ENCODE measurements around the gene CFAP69.

Gene CFAP69, protein sequence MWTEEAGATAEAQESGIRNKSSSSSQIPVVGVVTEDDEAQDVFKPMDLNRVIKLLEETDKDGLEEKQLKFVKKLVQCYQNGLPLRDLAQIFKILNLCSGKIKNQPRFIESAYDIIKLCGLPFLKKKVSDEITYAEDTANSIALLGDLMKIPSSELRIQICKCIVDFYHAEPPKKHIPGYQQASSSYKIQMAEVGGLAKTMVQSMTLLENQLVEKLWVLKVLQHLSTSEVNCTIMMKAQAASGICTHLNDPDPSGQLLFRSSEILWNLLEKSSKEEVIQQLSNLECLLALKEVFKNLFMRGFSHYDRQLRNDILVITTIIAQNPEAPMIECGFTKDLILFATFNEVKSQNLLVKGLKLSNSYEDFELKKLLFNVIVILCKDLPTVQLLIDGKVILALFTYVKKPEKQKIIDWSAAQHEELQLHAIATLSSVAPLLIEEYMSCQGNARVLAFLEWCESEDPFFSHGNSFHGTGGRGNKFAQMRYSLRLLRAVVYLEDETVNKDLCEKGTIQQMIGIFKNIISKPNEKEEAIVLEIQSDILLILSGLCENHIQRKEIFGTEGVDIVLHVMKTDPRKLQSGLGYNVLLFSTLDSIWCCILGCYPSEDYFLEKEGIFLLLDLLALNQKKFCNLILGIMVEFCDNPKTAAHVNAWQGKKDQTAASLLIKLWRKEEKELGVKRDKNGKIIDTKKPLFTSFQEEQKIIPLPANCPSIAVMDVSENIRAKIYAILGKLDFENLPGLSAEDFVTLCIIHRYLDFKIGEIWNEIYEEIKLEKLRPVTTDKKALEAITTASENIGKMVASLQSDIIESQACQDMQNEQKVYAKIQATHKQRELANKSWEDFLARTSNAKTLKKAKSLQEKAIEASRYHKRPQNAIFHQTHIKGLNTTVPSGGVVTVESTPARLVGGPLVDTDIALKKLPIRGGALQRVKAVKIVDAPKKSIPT

DNA sequence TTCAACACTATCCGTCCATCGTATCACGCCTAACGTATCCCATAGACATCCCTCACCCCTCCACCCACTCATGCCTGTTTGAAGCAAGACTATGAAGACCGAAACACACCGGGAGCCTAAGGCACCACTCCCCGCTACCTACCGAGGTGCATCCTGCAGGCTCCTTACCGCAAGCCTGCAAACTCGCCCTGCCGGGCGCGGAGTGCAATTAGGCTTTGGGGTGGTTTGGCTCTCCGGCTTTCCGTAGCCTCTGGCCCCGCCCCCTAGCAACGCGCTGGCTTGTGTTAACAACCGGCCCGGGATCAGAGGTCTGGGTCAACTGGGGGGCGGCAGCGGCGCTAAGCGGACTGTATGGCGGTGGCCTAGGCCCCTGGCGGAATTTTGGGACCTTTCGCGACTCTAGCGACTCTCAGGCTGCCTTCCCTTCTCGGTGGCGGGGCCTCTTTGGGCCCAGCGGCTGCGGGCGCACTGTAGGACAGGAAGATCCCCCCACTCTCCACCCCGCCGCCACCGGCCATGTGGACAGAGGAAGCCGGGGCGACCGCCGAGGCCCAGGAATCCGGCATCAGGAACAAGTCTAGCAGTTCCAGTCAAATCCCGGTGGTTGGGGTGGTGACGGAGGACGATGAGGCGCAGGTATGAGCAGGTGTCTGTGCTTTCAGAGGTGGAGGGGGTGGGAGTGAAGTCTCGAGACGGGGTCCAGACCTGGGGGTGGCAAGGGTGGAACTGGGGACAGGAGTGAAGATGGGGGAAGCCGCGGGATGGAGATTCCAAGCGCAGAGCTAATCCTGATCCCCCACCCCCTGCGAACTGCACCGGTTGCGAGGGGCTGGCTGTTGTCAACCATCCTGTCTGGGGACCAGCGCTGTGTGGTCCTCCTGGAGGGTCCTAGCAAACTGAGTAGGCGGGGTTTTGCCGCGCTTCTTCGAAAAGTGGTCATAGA is at the start of gene CFAP69:
TSS of gene CFAP69 (plus strand) at position 266 of the 943 bp plus-strand sequence. CDS start at position 517, 251 bp downstream.
- TF ChIP-seq, protein P1, sequence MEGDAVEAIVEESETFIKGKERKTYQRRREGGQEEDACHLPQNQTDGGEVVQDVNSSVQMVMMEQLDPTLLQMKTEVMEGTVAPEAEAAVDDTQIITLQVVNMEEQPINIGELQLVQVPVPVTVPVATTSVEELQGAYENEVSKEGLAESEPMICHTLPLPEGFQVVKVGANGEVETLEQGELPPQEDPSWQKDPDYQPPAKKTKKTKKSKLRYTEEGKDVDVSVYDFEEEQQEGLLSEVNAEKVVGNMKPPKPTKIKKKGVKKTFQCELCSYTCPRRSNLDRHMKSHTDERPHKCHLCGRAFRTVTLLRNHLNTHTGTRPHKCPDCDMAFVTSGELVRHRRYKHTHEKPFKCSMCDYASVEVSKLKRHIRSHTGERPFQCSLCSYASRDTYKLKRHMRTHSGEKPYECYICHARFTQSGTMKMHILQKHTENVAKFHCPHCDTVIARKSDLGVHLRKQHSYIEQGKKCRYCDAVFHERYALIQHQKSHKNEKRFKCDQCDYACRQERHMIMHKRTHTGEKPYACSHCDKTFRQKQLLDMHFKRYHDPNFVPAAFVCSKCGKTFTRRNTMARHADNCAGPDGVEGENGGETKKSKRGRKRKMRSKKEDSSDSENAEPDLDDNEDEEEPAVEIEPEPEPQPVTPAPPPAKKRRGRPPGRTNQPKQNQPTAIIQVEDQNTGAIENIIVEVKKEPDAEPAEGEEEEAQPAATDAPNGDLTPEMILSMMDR (IDR thresholded peaks at IDR 0.05; ENCODE audit: control insufficient read depth, insufficient read depth, low read depth, low read length, missing control alignments): peak; percentile 36
- no peak for DNase-seq (ENCODE audit: low read depth)
- H3K4me3 ChIP-seq (ENCODE audit: control insufficient read depth, low read depth, low read length): peak within 1 kb of the TSS; percentile 96

DNA sequence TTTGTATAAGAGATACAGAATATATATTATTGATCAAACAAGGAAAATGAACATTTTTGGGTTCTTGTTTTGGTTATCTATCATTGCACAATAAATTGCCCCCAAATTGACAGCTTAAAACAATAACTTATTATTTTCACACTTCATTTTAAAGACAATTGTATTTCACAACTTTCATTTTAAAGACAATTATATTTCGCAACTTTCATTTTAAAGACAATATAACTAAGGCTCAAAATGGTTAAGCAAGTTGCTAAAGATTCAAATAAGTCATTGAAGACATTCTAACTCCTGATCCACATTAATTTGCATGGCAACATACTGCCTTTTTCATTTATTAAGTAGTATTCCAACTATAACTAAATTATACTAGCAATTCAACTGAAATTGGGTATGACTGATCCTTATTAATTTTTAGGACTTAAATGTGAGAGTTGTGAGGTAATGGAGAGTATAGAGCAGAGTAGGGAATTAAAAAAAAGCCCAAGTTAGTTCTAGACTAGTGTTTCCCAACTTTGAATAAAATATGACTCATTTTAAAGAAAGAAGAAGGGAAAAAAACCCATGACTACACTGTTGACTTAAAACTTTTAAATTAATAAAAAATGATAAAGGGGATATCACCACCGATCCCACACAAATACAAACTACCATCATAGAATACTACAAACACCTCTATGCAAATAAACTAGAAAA is 43.3 kb upstream of the CFAP69 start:
- DNase-seq (ENCODE audit: low read depth): no peak
- H3K4me3 ChIP-seq (ENCODE audit: control insufficient read depth, low read depth, low read length): no peak overlapping the region
- TF ChIP-seq, protein P1 (IDR thresholded peaks at IDR 0.05; ENCODE audit: control insufficient read depth, insufficient read depth, low read depth, low read length, missing control alignments): no peak

DNA sequence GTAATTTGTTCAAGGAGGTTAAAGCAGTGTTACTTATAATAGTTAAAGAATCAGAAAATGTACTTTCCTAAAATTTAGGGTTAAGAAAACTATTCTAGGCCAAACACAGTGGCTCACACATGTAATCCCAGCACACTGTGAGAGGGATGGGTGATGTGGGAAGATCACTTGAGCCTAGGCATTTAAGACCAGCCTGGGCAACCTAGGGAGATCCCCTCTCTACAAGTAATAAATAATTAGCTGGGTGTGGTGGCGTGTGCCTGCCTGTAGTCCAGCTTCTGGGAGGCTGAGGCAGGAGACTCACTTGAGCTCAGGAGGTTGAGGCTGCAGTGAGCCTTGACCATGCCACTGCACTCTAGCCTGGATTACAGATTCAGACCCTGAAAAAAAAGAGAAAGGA is 37.0 kb upstream of the CFAP69 start:
- DNase-seq (ENCODE audit: low read depth): no peak
- TF ChIP-seq, protein P1 (IDR thresholded peaks at IDR 0.05; ENCODE audit: control insufficient read depth, insufficient read depth, low read depth, low read length, missing control alignments): no peak
- no peak overlapping the region for H3K4me3 ChIP-seq (ENCODE audit: control insufficient read depth, low read depth, low read length)

DNA sequence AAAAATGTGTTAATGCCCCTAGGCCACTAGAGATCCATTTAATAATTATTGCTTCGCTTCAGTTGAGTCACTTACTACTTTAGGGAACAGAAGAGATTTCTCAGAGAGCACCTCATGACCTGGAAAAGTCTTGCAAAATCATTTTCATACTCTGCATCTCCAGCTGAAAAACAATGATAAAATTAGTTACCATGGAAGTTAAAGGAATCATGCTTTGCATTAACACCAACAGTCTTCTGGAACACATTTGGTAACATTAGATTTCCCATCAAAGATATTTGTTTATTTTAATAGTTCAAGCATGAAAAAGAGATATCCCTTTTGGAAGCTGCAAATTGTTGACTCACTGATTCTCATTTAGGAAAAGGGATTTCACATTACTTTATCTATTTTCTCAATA is 35.2 kb upstream of the CFAP69 start:
- no peak overlapping the region for H3K4me3 ChIP-seq (ENCODE audit: control insufficient read depth, low read depth, low read length)
- TF ChIP-seq, protein P1 (IDR thresholded peaks at IDR 0.05; ENCODE audit: control insufficient read depth, insufficient read depth, low read depth, low read length, missing control alignments): no peak
- no peak for DNase-seq (ENCODE audit: low read depth)

DNA sequence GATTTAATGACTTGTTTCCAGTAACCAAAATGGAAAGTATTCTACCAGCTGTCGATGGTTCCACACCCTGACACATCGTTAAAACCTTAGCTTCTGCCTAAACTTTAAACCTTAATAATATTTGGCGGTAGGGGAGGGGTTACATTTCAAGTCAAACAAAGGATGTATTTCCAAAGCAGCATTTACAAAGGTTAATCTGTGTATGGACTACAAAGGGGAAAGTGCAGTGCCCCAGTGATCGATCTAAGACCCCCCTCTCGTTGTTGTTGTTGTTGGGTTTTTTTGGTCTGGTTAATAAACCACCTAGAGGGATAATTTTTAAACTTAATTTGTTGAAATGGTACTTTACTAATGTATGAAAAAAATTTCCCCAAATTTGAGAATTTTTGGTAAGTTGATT is 34.5 kb upstream of the CFAP69 start:
- no peak for DNase-seq (ENCODE audit: low read depth)
- TF ChIP-seq, protein P1 (IDR thresholded peaks at IDR 0.05; ENCODE audit: control insufficient read depth, insufficient read depth, low read depth, low read length, missing control alignments): no peak
- no peak overlapping the region for H3K4me3 ChIP-seq (ENCODE audit: control insufficient read depth, low read depth, low read length)

Measured in AG09309 (cell line).